IMR-90 (cell line): ENCODE measurements around the gene DOCK6.

Experiments
- CEBPB ChIP-seq: IDR thresholded peaks from 2 replicates; pipeline ENCODE4 v1.6.1; 2012; ENCODE audit warnings: low read depth, low read length, improper control_type of control experiment
- MAZ ChIP-seq: IDR thresholded peaks from 2 replicates; pipeline ENCODE4 v1.6.1; 2012; ENCODE audit warnings: low read depth, mild to moderate bottlenecking, low read length, improper control_type of control experiment, moderate library complexity, borderline replicate concordance
- MXI1 ChIP-seq: IDR thresholded peaks from 2 replicates; pipeline ENCODE4 v1.6.1; 2012; ENCODE audit warnings: low read depth, mild to moderate bottlenecking, low read length, moderate library complexity, borderline replicate concordance
- POLR2A ChIP-seq: IDR thresholded peaks from 2 replicates; pipeline ENCODE4 v1.6.1; 2012; ENCODE audit warnings: mild to moderate bottlenecking, low read depth, low read length

DNA sequence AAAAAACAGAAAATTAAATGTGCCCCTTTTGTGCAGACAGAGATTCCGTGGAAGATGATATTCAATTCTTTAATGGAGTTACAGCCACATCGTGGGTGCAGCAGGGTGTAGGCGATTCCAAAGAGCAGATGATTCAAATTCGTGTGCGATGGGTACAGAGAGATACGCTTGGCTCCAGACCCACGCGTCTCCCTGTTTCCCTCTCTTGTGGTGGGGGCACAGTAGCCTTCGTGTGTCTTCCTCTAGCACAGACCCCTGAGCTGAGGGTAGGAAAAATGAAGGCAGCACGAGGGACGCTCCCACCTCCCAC is 38.4 kb upstream of the DOCK6 start:
- TF ChIP-seq MAZ: no peak
- TF ChIP-seq POLR2A: no peak
- no peak for TF ChIP-seq CEBPB
- no peak for TF ChIP-seq MXI1
